Loucy (cell line): Measurements from ENCODE around the gene FSTL5.

ENCODE experiments used
- H2AFZ ChIP-seq: fragments of 200-600 bp; sonication (generic); 2 replicates; pipeline ENCODE4 v1.6.0; 2016; ENCODE audit warnings: antibody characterized with exemption, mild to moderate bottlenecking, low read length, moderate library complexity
- H3F3A ChIP-seq: fragments of 200-600 bp; 2 replicates; pipeline ENCODE4 v1.6.0; 2016; ENCODE audit warnings: antibody characterized with exemption, low read depth, mild to moderate bottlenecking
- H3K27me3 ChIP-seq: fragments of 200-600 bp; sonication (generic); 2 replicates; pipeline ENCODE4 v1.6.1; 2014; ENCODE audit warnings: low read length, mild to moderate bottlenecking; ENCODE audit not compliant: insufficient read depth, poor library complexity, severe bottlenecking
- H3K36me3 ChIP-seq: fragments of 200-600 bp; sonication (generic); 2 replicates; pipeline ENCODE4 v1.6.1; 2016; ENCODE audit warnings: low read length; ENCODE audit not compliant: insufficient read depth
- H3K4me1 ChIP-seq: fragments of 200-600 bp; sonication (generic); 2 replicates; pipeline ENCODE4 v1.5.1; 2014; ENCODE audit warnings: low read length, mild to moderate bottlenecking; ENCODE audit not compliant: insufficient read depth, poor library complexity, severe bottlenecking
- H3K4me2 ChIP-seq: fragments of 200-600 bp; sonication (generic); 2 replicates; pipeline ENCODE4 v1.6.0; 2014; ENCODE audit warnings: antibody characterized with exemption, low read length, low read depth, mild to moderate bottlenecking; ENCODE audit not compliant: poor library complexity, severe bottlenecking
- H3K4me3 ChIP-seq: fragments of 200-600 bp; sonication (generic); 2 replicates; pipeline ENCODE4 v1.5.1; 2014; ENCODE audit warnings: low read length, mild to moderate bottlenecking, mixed read lengths; ENCODE audit not compliant: poor library complexity, severe bottlenecking
- H3K79me2 ChIP-seq: fragments of 200-600 bp; sonication (generic); 2 replicates; pipeline ENCODE4 v1.6.1; 2014; ENCODE audit warnings: low read length; ENCODE audit not compliant: insufficient read depth
- H3K9ac ChIP-seq: fragments of 200-600 bp; sonication (generic); 2 replicates; pipeline ENCODE4 v1.6.0; 2014; ENCODE audit warnings: mild to moderate bottlenecking, low read depth, low read length, moderate library complexity; ENCODE audit not compliant: poor library complexity, severe bottlenecking
- H3K9me2 ChIP-seq: fragments of 200-600 bp; sonication (generic); replicated peaks from 2 replicates; pipeline ENCODE4 v1.6.1; 2016; ENCODE audit warnings: low read depth, low read length, mixed read lengths
- H3K9me3 ChIP-seq: fragments of 200-600 bp; sonication (generic); 2 replicates; pipeline ENCODE4 v1.6.1; 2014; ENCODE audit warnings: mild to moderate bottlenecking, antibody characterized with exemption, low read length, low read depth; ENCODE audit not compliant: insufficient read depth
- H4K20me1 ChIP-seq: fragments of 200-600 bp; sonication (generic); 2 replicates; pipeline ENCODE4 v1.6.0; 2014; ENCODE audit warnings: antibody characterized with exemption, low read length, mild to moderate bottlenecking; ENCODE audit not compliant: insufficient read depth, poor library complexity, severe bottlenecking
- EZH2phosphoT487 ChIP-seq: fragments of 200-600 bp; IDR thresholded peaks from 2 replicates; pipeline ENCODE4 v1.6.1; 2018; ENCODE audit warnings: antibody characterized with exemption, mild to moderate bottlenecking, moderate library complexity, borderline replicate concordance
- TF ChIP-seq, protein P1 (sequence below): fragments of 200-600 bp; sonication (generic); conservative IDR thresholded peaks from 2 replicates; pipeline ENCODE4 v1.5.1; 2014; ENCODE audit warnings: mild to moderate bottlenecking, antibody characterized with exemption, low read length

FSTL5 gene

DNA sequence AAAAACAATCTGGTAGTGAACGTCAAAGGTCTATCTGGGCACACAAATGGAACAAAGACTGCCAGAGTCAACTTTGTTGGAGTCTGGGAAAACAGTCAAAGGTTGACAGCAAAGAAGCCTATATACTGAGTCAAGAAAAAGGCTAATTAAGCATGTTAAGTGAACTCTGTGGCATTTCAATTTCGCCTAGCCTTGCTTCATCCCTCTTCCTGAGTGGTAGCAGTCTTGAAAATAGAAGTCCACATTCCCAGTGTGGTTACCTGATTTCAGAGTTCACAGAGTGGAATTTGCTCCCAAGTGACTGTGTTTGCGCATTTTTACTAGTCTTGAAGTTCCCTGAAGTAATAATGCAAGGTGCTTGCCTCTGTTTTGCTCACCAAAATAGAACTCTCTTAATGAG is 760.0 kb downstream of the FSTL5 start:
- Histone ChIP-seq H3K27me3 (no peaks in the 10 kb centered on the region), H3K36me3 (no peaks in the 10 kb centered on the region), H2AFZ (no peak overlapping the region), H3K9ac (no peak overlapping the region), H3K79me2 (no peaks in the 10 kb centered on the region), H3K9me2 (no peaks in the 10 kb centered on the region), H3K9me3 (no peaks in the 10 kb centered on the region), H3K4me1 (no peaks in the 10 kb centered on the region), H4K20me1 (no peaks in the 10 kb centered on the region), H3K4me2 (no peak overlapping the region), H3F3A (no peaks in the 10 kb centered on the region), H3K4me3 (no peak overlapping the region)
- no peak for TF ChIP-seq EZH2phosphoT487
- TF ChIP-seq, protein P1, sequence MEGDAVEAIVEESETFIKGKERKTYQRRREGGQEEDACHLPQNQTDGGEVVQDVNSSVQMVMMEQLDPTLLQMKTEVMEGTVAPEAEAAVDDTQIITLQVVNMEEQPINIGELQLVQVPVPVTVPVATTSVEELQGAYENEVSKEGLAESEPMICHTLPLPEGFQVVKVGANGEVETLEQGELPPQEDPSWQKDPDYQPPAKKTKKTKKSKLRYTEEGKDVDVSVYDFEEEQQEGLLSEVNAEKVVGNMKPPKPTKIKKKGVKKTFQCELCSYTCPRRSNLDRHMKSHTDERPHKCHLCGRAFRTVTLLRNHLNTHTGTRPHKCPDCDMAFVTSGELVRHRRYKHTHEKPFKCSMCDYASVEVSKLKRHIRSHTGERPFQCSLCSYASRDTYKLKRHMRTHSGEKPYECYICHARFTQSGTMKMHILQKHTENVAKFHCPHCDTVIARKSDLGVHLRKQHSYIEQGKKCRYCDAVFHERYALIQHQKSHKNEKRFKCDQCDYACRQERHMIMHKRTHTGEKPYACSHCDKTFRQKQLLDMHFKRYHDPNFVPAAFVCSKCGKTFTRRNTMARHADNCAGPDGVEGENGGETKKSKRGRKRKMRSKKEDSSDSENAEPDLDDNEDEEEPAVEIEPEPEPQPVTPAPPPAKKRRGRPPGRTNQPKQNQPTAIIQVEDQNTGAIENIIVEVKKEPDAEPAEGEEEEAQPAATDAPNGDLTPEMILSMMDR: no peak

- Histone ChIP-seq H3K4me3 (no peak overlapping the region), H2AFZ (no peak overlapping the region), H3K27me3 (no peaks in the 10 kb centered on the region), H3F3A (no peaks in the 10 kb centered on the region), H3K4me2 (no peak overlapping the region), H3K79me2 (no peaks in the 10 kb centered on the region), H3K9me3 (no peaks in the 10 kb centered on the region), H3K9ac (no peak overlapping the region), H3K4me1 (no peaks in the 10 kb centered on the region), H3K9me2 (no peaks in the 10 kb centered on the region), H4K20me1 (no peaks in the 10 kb centered on the region), H3K36me3 (no peaks in the 10 kb centered on the region)
- TF ChIP-seq, protein P1: no peak
- no peak for TF ChIP-seq EZH2phosphoT487
Observed at GRCh38 chr4:161393602-161394001, 770.2 kb downstream of the FSTL5 start.

- H3K9me2 ChIP-seq: no peaks in the 10 kb centered on the region
- no peak overlapping the region for H2AFZ ChIP-seq
- no peak overlapping the region for H3K4me2 ChIP-seq
- H4K20me1 ChIP-seq: no peaks in the 10 kb centered on the region
- no peaks in the 10 kb centered on the region for H3K9me3 ChIP-seq
- no peak for TF ChIP-seq EZH2phosphoT487
- TF ChIP-seq, protein P1: no peak
- no peaks in the 10 kb centered on the region for H3K79me2 ChIP-seq
- no peaks in the 10 kb centered on the region for H3K4me1 ChIP-seq
- no peak overlapping the region for H3K4me3 ChIP-seq
- H3K9ac ChIP-seq: no peak overlapping the region
- no peaks in the 10 kb centered on the region for H3F3A ChIP-seq
- no peaks in the 10 kb centered on the region for H3K27me3 ChIP-seq
- H3K36me3 ChIP-seq: no peaks in the 10 kb centered on the region
Observed at GRCh38 chr4:161382655-161383054, 781.1 kb downstream of the FSTL5 start.
